ENCODE data around the gene PLTP. TPM values are rescaled to one million over a fixed set of nuclear protein-coding genes. Genes with fewer than 3 reads are reported as not detected.

The PLTP gene
- total RNA-seq, 3 donors from 2014 or later (not counting 1 experiment from before 2014, with no cell fraction given): 0.63 to 3.5 (median 3.2) TPM

GRCh38 chr20:45925821-45926506 lies 14.0 kb upstream of the PLTP start:
- intact Hi-C loops (cut with micrococcal nuclease): no loop called here
- ATAC-seq: no peak
- no peak for DNase-seq
- no peaks in the 10 kb centered on the region for H3K9me3 Mint-ChIP-seq
- peaks cover 4% of the 10 kb centered on the region for H3K27me3 ChIP-seq (ENCODE audit: control insufficient read depth, insufficient read depth, low read length)
- no peaks in the 10 kb centered on the region for H3K4me1 ChIP-seq (ENCODE audit: control insufficient read depth, insufficient read depth, low read length)
- no peak for TF ChIP-seq CTCF (IDR thresholded peaks at IDR 0.05)
- 76% methylated on average over 9 of the region's 9 CpGs for WGBS (ENCODE audit: insufficient coverage)
- H3K27ac Mint-ChIP-seq: no peak overlapping the region
- no peaks in the 10 kb centered on the region for H3K36me3 Mint-ChIP-seq
- no peak overlapping the region for H3K4me3 Mint-ChIP-seq
- H3K9me3 ChIP-seq (ENCODE audit: control insufficient read depth, insufficient read depth, low read length): no peaks in the 10 kb centered on the region
- H3K36me3 ChIP-seq (ENCODE audit: control insufficient read depth, insufficient read depth, low read length): no peaks in the 10 kb centered on the region
- peaks cover 9 to 11% of the 10 kb centered on the region in 2 donors for H3K27me3 Mint-ChIP-seq (ENCODE audit: low read depth in 2 of 2)
- peaks cover 0 to 13% of the 10 kb centered on the region in 2 donors for H3K4me1 Mint-ChIP-seq
- H3K4me3 ChIP-seq (ENCODE audit: low read length): no peak overlapping the region
- no peak overlapping the region for H3K27ac ChIP-seq (ENCODE audit: low read length)

GRCh38 chr20:45924391-45925261 lies 12.7 kb upstream of the PLTP start:
- Histone ChIP-seq H3K36me3 (ENCODE audit: control insufficient read depth, insufficient read depth, low read length) (no peaks in the 10 kb centered on the region), H3K27ac (ENCODE audit: low read length) (no peak overlapping the region), H3K4me1 (ENCODE audit: control insufficient read depth, insufficient read depth, low read length) (no peaks in the 10 kb centered on the region), H3K4me3 (ENCODE audit: low read length) (no peak overlapping the region), H3K9me3 (ENCODE audit: control insufficient read depth, insufficient read depth, low read length) (no peaks in the 10 kb centered on the region), H3K27me3 (ENCODE audit: control insufficient read depth, insufficient read depth, low read length) (peaks cover 4% of the 10 kb centered on the region)
- Mint-ChIP-seq H3K27me3 (ENCODE audit: low read depth in 2 of 2) (peaks cover 16 to 20% of the 10 kb centered on the region in 2 donors), H3K4me1 (peaks cover 0 to 13% of the 10 kb centered on the region in 2 donors), H3K27ac (no peak overlapping the region), H3K9me3 (no peaks in the 10 kb centered on the region), H3K4me3 (no peak overlapping the region), H3K36me3 (no peaks in the 10 kb centered on the region)
- no peak for TF ChIP-seq CTCF (IDR thresholded peaks at IDR 0.05)
- 68% methylated on average over 21 of the region's 21 CpGs for WGBS (ENCODE audit: insufficient coverage)
- DNase-seq: no peak
- intact Hi-C loops (cut with micrococcal nuclease): no loop called here
- no peak for ATAC-seq

- 84% methylated on average over 11 of the region's 11 CpGs for WGBS (ENCODE audit: insufficient coverage)
- no peak overlapping the region for H3K4me3 ChIP-seq (ENCODE audit: low read length)
- Mint-ChIP-seq H3K27ac (no peak overlapping the region), H3K27me3 (ENCODE audit: low read depth in 2 of 2) (peaks cover 18 to 20% of the 10 kb centered on the region in 2 donors), H3K4me1 (peaks cover 0 to 4% of the 10 kb centered on the region in 2 donors), H3K36me3 (no peaks in the 10 kb centered on the region), H3K4me3 (no peak overlapping the region), H3K9me3 (no peaks in the 10 kb centered on the region)
- DNase-seq (no peak), ATAC-seq (no peak)
- H3K27ac ChIP-seq (ENCODE audit: low read length): no peak overlapping the region
- H3K9me3 ChIP-seq (ENCODE audit: control insufficient read depth, insufficient read depth, low read length): no peaks in the 10 kb centered on the region
- no peak for TF ChIP-seq CTCF (IDR thresholded peaks at IDR 0.05)
- no peaks in the 10 kb centered on the region for H3K36me3 ChIP-seq (ENCODE audit: control insufficient read depth, insufficient read depth, low read length)
- H3K4me1 ChIP-seq (ENCODE audit: control insufficient read depth, insufficient read depth, low read length): no peaks in the 10 kb centered on the region
- intact Hi-C loops (cut with micrococcal nuclease): no loop called here
- peaks cover 4% of the 10 kb centered on the region for H3K27me3 ChIP-seq (ENCODE audit: control insufficient read depth, insufficient read depth, low read length)
Observed at GRCh38 chr20:45921337-45922189, 9.6 kb upstream of the PLTP start.

All from natural killer cell (primary cell).